GM12878 (cell line): ENCODE data around the gene FKBP6.

Source experiments
- CHD1 ChIP-seq: IDR thresholded peaks from 2 replicates; pipeline ENCODE4 v1.6.1; 2012; ENCODE audit warnings: low read depth, low read length, improper control_type of control experiment
- HDGF ChIP-seq: fragments of 450-650 bp; IDR thresholded peaks from 2 replicates; pipeline ENCODE4 v1.6.1; 2016; ENCODE audit warnings: antibody characterized with exemption
- JUNB ChIP-seq: IDR thresholded peaks from 2 replicates; pipeline ENCODE4 v1.6.1; 2016; ENCODE audit warnings: antibody characterized with exemption, mild to moderate bottlenecking
- NFYB ChIP-seq: IDR thresholded peaks from 2 replicates; pipeline ENCODE4 v1.6.1; 2011; ENCODE audit warnings: low read depth, mild to moderate bottlenecking, low read length, improper control_type of control experiment, moderate library complexity; ENCODE audit not compliant: insufficient read depth
- PML ChIP-seq: IDR thresholded peaks from 2 replicates; pipeline ENCODE4 v1.6.1; 2012; ENCODE audit warnings: low read length, inconsistent platforms
- POLR2AphosphoS5 ChIP-seq: IDR thresholded peaks from 2 replicates; pipeline ENCODE4 v1.6.1; 2011; ENCODE audit warnings: mild to moderate bottlenecking, low read length, inconsistent platforms
- POU2F2 ChIP-seq: IDR thresholded peaks from 3 replicates; pipeline ENCODE4 v1.6.1; 2011; ENCODE audit warnings: low read depth, mild to moderate bottlenecking, low read length, borderline replicate concordance
- ZSCAN29 ChIP-seq: fragments of 450-650 bp; IDR thresholded peaks from 2 replicates; pipeline ENCODE4 v1.6.1; 2017; ENCODE audit warnings: mild to moderate bottlenecking, moderate library complexity
- TF ChIP-seq, protein P1 (sequence below), 3 experiments: IDR thresholded peaks in 2 of 3; conservative IDR thresholded peaks in 1 of 3; 2 replicates each; pipeline ENCODE4 v1.5.1; 2011; ENCODE audit warnings: low read depth in 3 of 3, low read length in 3 of 3, mild to moderate bottlenecking in 3 of 3, control low read depth in 2 of 3, moderate library complexity in 2 of 3, inconsistent platforms in 1 of 3, mixed read lengths in 1 of 3; ENCODE audit not compliant: control insufficient read depth in 2 of 3, insufficient read depth in 1 of 3; ENCODE audit errors: extremely low read depth in 1 of 3
- TF ChIP-seq, protein P2 (sequence below): IDR thresholded peaks from 2 replicates; pipeline ENCODE4 v1.6.1; 2011; ENCODE audit warnings: low read depth, low read length, improper control_type of control experiment, borderline replicate concordance

DNA sequence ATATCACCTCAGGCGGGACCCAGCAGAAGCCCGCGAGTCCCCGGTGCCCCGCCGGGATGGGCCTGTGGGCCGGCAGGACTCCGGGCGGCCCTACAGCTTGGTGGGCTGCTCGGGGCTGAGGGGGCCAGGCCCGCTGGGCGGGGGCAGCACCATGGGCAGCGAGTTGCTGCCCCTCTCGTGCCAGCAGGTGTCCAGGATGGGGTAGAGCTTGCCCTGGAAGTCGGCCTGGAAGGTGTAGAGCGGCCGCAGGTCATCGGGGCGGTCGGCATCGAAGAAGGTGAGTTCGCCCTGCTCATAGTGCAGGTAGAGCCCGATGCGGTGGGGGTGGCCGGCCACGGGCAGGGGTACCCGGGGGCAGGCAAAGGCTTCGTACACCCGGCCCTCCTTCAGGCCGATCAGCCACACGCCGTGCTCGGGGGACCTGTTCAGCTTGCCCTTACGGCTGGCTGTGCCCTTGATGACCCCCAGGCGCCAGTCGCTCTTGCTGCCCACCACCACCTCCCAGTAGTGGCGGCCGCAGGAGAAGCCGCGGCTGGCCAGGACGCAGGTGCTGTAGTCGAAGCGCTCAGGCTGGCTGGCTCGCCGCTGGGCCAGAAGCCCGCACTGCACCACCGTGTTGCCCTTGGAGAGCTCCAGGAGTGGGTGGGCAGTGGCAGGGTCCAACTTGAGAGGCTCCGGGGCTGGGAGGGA, 15.0 kb upstream of the FKBP6 start:
- TF ChIP-seq JUNB (no peak), POLR2AphosphoS5 (no peak), POU2F2 (no peak), CHD1 (no peak), ZSCAN29 (no peak), HDGF (no peak), NFYB (no peak), PML (no peak)
- TF ChIP-seq, protein P1, sequence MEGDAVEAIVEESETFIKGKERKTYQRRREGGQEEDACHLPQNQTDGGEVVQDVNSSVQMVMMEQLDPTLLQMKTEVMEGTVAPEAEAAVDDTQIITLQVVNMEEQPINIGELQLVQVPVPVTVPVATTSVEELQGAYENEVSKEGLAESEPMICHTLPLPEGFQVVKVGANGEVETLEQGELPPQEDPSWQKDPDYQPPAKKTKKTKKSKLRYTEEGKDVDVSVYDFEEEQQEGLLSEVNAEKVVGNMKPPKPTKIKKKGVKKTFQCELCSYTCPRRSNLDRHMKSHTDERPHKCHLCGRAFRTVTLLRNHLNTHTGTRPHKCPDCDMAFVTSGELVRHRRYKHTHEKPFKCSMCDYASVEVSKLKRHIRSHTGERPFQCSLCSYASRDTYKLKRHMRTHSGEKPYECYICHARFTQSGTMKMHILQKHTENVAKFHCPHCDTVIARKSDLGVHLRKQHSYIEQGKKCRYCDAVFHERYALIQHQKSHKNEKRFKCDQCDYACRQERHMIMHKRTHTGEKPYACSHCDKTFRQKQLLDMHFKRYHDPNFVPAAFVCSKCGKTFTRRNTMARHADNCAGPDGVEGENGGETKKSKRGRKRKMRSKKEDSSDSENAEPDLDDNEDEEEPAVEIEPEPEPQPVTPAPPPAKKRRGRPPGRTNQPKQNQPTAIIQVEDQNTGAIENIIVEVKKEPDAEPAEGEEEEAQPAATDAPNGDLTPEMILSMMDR (IDR thresholded peaks at IDR 0.05 in 2 of 3, conservative IDR thresholded peaks at IDR 0.05 in 1 of 3; ENCODE audit: control insufficient read depth in 2 of 3, extremely low read depth in 1 of 3, insufficient read depth in 1 of 3, low read depth in 3 of 3, low read length in 3 of 3): no peak
- TF ChIP-seq, protein P2, sequence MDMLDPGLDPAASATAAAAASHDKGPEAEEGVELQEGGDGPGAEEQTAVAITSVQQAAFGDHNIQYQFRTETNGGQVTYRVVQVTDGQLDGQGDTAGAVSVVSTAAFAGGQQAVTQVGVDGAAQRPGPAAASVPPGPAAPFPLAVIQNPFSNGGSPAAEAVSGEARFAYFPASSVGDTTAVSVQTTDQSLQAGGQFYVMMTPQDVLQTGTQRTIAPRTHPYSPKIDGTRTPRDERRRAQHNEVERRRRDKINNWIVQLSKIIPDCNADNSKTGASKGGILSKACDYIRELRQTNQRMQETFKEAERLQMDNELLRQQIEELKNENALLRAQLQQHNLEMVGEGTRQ: no peak
